ENCODE measurements around the gene NR5A2.

Gene NR5A2

DNA sequence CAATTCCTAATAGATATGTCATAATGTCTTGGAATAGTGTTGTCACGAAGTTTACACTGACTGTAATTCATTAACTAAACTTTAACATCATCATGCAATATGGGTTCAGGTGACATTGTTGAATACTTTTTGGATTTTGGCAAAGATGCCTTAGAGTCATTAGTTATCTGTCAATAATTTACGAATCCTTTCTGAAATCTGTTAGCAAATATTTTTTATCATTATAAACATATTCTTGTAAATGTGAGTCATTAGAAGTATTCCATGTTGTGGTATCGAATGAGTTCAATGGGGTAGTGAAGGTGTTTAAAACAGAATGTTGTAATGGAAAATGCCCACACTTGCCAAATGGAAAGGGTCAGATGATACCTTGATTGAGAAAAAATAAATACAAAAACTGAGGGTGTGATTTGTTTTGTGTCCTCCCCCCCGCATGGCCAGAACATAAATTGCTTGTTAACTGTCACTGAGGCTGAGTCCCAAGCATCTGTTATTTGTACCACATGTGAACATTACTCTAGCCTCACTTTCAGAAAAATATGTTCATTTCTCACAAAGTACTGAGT is 5.2 kb upstream of the NR5A2 start:
- Histone ChIP-seq H3K4me1 (ENCODE audit: control insufficient read depth, insufficient read depth, low read length) (no peaks in the 10 kb centered on the region), H3K36me3 (ENCODE audit: insufficient read depth, low read length) (no peaks in the 10 kb centered on the region), H3K9ac (ENCODE audit: low read depth, low read length) (no peak overlapping the region), H3K4me3 (ENCODE audit: low read length) (no peak overlapping the region), H3K27me3 (ENCODE audit: control insufficient read depth, insufficient read depth, low read length) (peaks cover 21% of the 10 kb centered on the region), H3K9me3 (replicated peaks; ENCODE audit: low read length) (no peaks in the 10 kb centered on the region), H3K4me2 (ENCODE audit: low read length) (no peak overlapping the region)

DNA sequence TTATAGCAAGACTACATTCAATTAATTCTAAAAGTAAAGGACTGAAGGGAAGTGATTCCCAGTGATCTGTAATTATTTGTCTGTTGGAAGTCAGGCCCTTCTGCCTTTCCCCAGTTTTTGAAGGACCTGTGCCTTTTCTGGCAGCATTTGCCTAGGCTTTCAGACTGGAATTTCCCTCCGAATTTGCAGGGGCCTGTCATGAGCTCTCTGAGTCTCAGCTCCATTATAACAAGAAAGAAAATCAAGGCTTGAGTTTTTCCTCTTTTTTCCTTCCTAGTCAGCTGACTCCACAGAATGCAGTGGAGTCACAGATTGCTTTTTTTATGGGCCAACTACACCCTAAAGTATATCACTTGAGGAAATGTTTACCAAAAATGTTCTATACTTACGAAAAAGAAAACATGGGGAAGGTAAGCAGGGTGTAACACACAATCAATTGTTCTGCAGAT is 1.1 kb downstream of the NR5A2 start:
- no peaks in the 10 kb centered on the region for H3K36me3 ChIP-seq (ENCODE audit: insufficient read depth, low read length)
- H3K9ac ChIP-seq (ENCODE audit: low read depth, low read length) = peak overlapping the region; percentile 8
- H3K4me3 ChIP-seq (ENCODE audit: low read length) = peak overlapping the region; percentile 71
- H3K27me3 ChIP-seq (ENCODE audit: control insufficient read depth, insufficient read depth, low read length) = peaks cover 74% of the 10 kb centered on the region
- no peaks in the 10 kb centered on the region for H3K9me3 ChIP-seq (replicated peaks; ENCODE audit: low read length)
- H3K4me1 ChIP-seq (ENCODE audit: control insufficient read depth, insufficient read depth, low read length) = peaks cover 11% of the 10 kb centered on the region
- peak overlapping the region; percentile 91 for H3K4me2 ChIP-seq (ENCODE audit: low read length)

- Histone ChIP-seq H3K4me3 (ENCODE audit: low read length) (peak overlapping the region; percentile 71), H3K4me1 (ENCODE audit: control insufficient read depth, insufficient read depth, low read length) (peaks cover 11% of the 10 kb centered on the region), H3K9ac (ENCODE audit: low read depth, low read length) (peak overlapping the region; percentile 8), H3K36me3 (ENCODE audit: insufficient read depth, low read length) (no peaks in the 10 kb centered on the region), H3K27me3 (ENCODE audit: control insufficient read depth, insufficient read depth, low read length) (peaks cover 76% of the 10 kb centered on the region), H3K9me3 (replicated peaks; ENCODE audit: low read length) (no peaks in the 10 kb centered on the region), H3K4me2 (ENCODE audit: low read length) (peak overlapping the region; percentile 91)
These were observed 1.7 kb downstream of the NR5A2 start for GRCh38 chr1:200029035-200029821.

GRCh38 chr1:200029822-200030152 is 2.3 kb downstream of the NR5A2 start:
- H3K4me2 ChIP-seq (ENCODE audit: low read length) = peak overlapping the region; percentile 91
- H3K9me3 ChIP-seq (replicated peaks; ENCODE audit: low read length) = no peaks in the 10 kb centered on the region
- H3K9ac ChIP-seq (ENCODE audit: low read depth, low read length) = no peak overlapping the region
- no peaks in the 10 kb centered on the region for H3K36me3 ChIP-seq (ENCODE audit: insufficient read depth, low read length)
- peaks cover 13% of the 10 kb centered on the region for H3K4me1 ChIP-seq (ENCODE audit: control insufficient read depth, insufficient read depth, low read length)
- no peak overlapping the region for H3K4me3 ChIP-seq (ENCODE audit: low read length)
- H3K27me3 ChIP-seq (ENCODE audit: control insufficient read depth, insufficient read depth, low read length) = peaks cover 80% of the 10 kb centered on the region

DNA sequence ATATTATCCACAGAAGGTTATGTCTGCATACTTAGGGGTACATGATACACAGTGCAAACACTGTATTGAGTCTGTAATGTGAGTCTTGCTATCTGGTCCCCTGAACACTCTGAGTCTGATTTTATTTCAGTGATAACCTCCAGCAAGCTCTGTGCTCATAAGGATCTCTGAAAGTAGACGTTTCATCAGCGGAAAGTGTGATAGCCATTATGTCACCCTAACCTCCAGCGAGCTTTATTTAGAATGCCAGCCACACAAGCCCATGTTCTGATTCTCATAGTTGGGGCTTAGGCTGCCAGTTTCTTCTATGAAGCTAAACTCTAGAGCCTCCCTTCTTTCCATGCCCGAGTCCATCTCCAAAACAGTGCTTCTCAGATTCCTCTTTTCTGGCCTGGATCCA is 3.3 kb downstream of the NR5A2 start:
- Histone ChIP-seq H3K4me1 (ENCODE audit: control insufficient read depth, insufficient read depth, low read length) (peaks cover 22% of the 10 kb centered on the region), H3K27me3 (ENCODE audit: control insufficient read depth, insufficient read depth, low read length) (peaks cover 86% of the 10 kb centered on the region)

DNA sequence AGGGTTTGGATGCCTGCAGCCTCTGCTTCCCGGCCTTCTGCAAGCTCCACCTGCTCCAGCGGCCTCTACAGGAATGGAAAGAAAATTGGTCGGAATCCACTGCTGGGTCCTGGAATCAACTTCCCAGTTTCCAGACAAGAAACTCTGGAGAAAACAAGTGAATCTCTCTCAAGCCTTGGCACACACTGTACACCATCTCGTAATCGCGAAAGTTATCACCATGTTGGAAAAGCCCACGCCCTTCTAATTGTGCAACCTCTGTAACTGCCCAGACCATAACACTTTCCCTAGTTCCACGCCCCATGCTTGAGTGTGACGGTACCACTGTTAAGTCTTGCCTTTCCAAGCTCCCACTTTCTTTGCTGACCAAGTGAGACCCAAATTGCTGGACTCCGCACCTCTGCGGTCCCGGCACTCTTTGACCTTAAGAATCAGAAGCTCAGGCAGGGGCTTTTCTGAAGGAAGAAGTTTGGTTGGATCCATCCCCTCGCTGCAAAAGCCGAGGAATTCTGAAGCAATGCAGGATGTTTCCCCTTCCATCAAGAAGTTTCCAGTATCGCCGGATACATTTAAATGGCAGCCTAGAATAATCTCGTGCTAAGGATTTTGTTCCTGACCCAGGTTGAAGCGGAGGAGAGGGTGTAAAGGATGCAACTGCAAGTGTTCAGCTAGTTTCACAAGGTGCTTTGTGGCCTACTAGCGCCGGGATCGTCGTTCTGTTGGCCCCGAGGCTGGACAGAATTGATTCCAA is 6.2 kb downstream of the NR5A2 start:
- H3K36me3 ChIP-seq (ENCODE audit: insufficient read depth, low read length) = no peaks in the 10 kb centered on the region
- H3K4me3 ChIP-seq (ENCODE audit: low read length) = no peak overlapping the region
- no peak overlapping the region for H3K9ac ChIP-seq (ENCODE audit: low read depth, low read length)
- peaks cover 23% of the 10 kb centered on the region for H3K4me1 ChIP-seq (ENCODE audit: control insufficient read depth, insufficient read depth, low read length)
- no peak overlapping the region for H3K4me2 ChIP-seq (ENCODE audit: low read length)
- H3K27me3 ChIP-seq (ENCODE audit: control insufficient read depth, insufficient read depth, low read length) = peaks cover 97% of the 10 kb centered on the region
- H3K9me3 ChIP-seq (replicated peaks; ENCODE audit: low read length) = no peaks in the 10 kb centered on the region

More for the DNA sequence above, 3.3 kb downstream of the NR5A2 start:
- no peak overlapping the region for H3K4me2 ChIP-seq (ENCODE audit: low read length)
- H3K9ac ChIP-seq (ENCODE audit: low read depth, low read length) = no peak overlapping the region
- H3K4me3 ChIP-seq (ENCODE audit: low read length) = no peak overlapping the region
- no peaks in the 10 kb centered on the region for H3K9me3 ChIP-seq (replicated peaks; ENCODE audit: low read length)
- H3K36me3 ChIP-seq (ENCODE audit: insufficient read depth, low read length) = no peaks in the 10 kb centered on the region

- H3K9me3 ChIP-seq (replicated peaks; ENCODE audit: low read length) = no peaks in the 10 kb centered on the region
- peaks cover 22% of the 10 kb centered on the region for H3K4me1 ChIP-seq (ENCODE audit: control insufficient read depth, insufficient read depth, low read length)
- H3K27me3 ChIP-seq (ENCODE audit: control insufficient read depth, insufficient read depth, low read length) = peaks cover 97% of the 10 kb centered on the region
- no peaks in the 10 kb centered on the region for H3K36me3 ChIP-seq (ENCODE audit: insufficient read depth, low read length)
- no peak overlapping the region for H3K4me2 ChIP-seq (ENCODE audit: low read length)
- no peak overlapping the region for H3K4me3 ChIP-seq (ENCODE audit: low read length)
- no peak overlapping the region for H3K9ac ChIP-seq (ENCODE audit: low read depth, low read length)
These were observed 6.7 kb downstream of the NR5A2 start for GRCh38 chr1:200034262-200034557.

DNA sequence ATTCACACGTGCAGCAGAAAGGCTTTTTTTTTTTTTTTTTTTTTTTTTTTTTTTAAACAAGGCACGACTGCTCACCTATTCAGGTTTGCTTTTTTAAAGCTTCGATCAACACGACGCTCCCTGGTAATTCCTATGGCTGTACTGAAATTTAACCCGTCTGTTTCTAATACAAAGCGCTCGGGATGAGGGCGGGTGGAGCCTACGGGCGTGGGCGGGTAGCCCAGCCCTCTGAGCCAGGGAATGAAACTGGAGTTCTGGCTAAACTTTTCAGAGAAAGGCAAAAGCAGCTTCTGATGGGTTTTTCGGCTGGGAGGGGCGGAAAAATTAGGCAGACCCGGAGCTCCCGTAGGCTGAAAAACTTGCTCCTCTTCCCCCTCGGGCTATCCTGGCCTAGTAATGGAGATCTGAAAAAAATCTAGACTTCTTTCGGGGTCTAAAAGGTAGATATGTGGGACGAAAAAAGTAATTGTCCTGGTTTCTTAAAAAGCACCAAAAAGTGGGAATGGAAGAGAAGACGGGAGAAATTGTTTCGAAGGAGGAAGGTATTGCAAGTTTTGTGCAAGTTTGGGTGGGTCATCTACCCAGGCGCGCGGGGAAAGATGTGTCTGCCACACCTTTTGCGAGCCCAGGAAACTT is 7.4 kb downstream of the NR5A2 start:
- Histone ChIP-seq H3K4me1 (ENCODE audit: control insufficient read depth, insufficient read depth, low read length) (peaks cover 21% of the 10 kb centered on the region), H3K9me3 (replicated peaks; ENCODE audit: low read length) (no peaks in the 10 kb centered on the region), H3K4me2 (ENCODE audit: low read length) (peak overlapping the region; percentile 78), H3K9ac (ENCODE audit: low read depth, low read length) (no peak overlapping the region), H3K36me3 (ENCODE audit: insufficient read depth, low read length) (no peaks in the 10 kb centered on the region), H3K4me3 (ENCODE audit: low read length) (peak overlapping the region; percentile 53), H3K27me3 (ENCODE audit: control insufficient read depth, insufficient read depth, low read length) (peaks cover 97% of the 10 kb centered on the region)

- Histone ChIP-seq H3K27me3 (ENCODE audit: control insufficient read depth, insufficient read depth, low read length) (peaks cover 97% of the 10 kb centered on the region), H3K4me3 (ENCODE audit: low read length) (peak overlapping the region; percentile 53), H3K4me2 (ENCODE audit: low read length) (peak overlapping the region; percentile 78), H3K9ac (ENCODE audit: low read depth, low read length) (no peak overlapping the region), H3K9me3 (replicated peaks; ENCODE audit: low read length) (no peaks in the 10 kb centered on the region), H3K4me1 (ENCODE audit: control insufficient read depth, insufficient read depth, low read length) (peaks cover 25% of the 10 kb centered on the region), H3K36me3 (ENCODE audit: insufficient read depth, low read length) (no peaks in the 10 kb centered on the region)
These were observed 8.0 kb downstream of the NR5A2 start for GRCh38 chr1:200035397-200035955.

GRCh38 chr1:200035956-200036618 is 8.6 kb downstream of the NR5A2 start:
- no peak overlapping the region for H3K4me2 ChIP-seq (ENCODE audit: low read length)
- H3K9me3 ChIP-seq (replicated peaks; ENCODE audit: low read length) = no peaks in the 10 kb centered on the region
- H3K4me3 ChIP-seq (ENCODE audit: low read length) = no peak overlapping the region
- no peak overlapping the region for H3K9ac ChIP-seq (ENCODE audit: low read depth, low read length)
- no peaks in the 10 kb centered on the region for H3K36me3 ChIP-seq (ENCODE audit: insufficient read depth, low read length)
- H3K27me3 ChIP-seq (ENCODE audit: control insufficient read depth, insufficient read depth, low read length) = peaks cover 97% of the 10 kb centered on the region
- peaks cover 28% of the 10 kb centered on the region for H3K4me1 ChIP-seq (ENCODE audit: control insufficient read depth, insufficient read depth, low read length)
